CD4-positive, alpha-beta T cell (primary cell): ENCODE data around the gene FAN1. TPM values are rescaled to one million over a fixed set of nuclear protein-coding genes. Genes with fewer than 3 reads are reported as not detected.

Experiments
- ATAC-seq: fragments of 200-7000 bp; cut with Tn5 transposase; one replicate; pipeline ENCODE4 v1.10.0; 2022; ENCODE audit warnings: mild to moderate bottlenecking; ENCODE audit not compliant: poor library complexity
- CTCF ChIA-PET: fragments of 350-600 bp; sonication (Branson Sonifier 250); formaldehyde crosslinking; loops from one replicate; lab custom pipeline; 2021; ENCODE audit warnings: antibody characterized with exemption, inconsistent platforms; lab: Charles Lee
- POLR2A ChIA-PET: fragments of 350-600 bp; sonication (Branson Sonifier 250); formaldehyde crosslinking; loops from one replicate; lab custom pipeline; 2021; ENCODE audit warnings: antibody characterized with exemption, inconsistent platforms; lab: Charles Lee
- DNase-seq, 14 experiments: peaks; one replicate each; pipeline ENCODE4 v3.0.0-alpha.2; 2013 to 2020; ENCODE audit warnings: mixed read lengths in 2 of 14
- H3K27ac ChIP-seq, 2 donors: one replicate each; pipeline versions ENCODE4 v1.5.1 to v1.7.0; 2013; ENCODE audit warnings: low read length in 2 of 2, low read depth in 1 of 2, mild to moderate bottlenecking in 1 of 2
- H3K27me3 ChIP-seq, 2 experiments: 1 replicate in 1 of 2; 2 replicates in 1 of 2; pipeline versions ENCODE4 v1.6.1 to v1.7.0; 2013; ENCODE audit warnings: low read length in 2 of 2, control low read depth in 1 of 2, mild to moderate bottlenecking in 1 of 2, moderate library complexity in 1 of 2; ENCODE audit not compliant: insufficient read depth in 2 of 2, control insufficient read depth in 1 of 2
- H3K36me3 ChIP-seq: one replicate; pipeline ENCODE4 v1.6.1; 2013; ENCODE audit warnings: low read length, control low read depth; ENCODE audit not compliant: insufficient read depth
- H3K4me1 ChIP-seq: one replicate; pipeline ENCODE4 v1.6.1; 2013; ENCODE audit warnings: low read length, control low read depth; ENCODE audit not compliant: insufficient read depth
- H3K4me3 ChIP-seq: one replicate; pipeline ENCODE4 v1.5.1; 2013; ENCODE audit warnings: mild to moderate bottlenecking, low read length, moderate library complexity
- H3K9me3 ChIP-seq, 2 experiments: 1 replicate in 1 of 2; 2 replicates in 1 of 2; pipeline versions ENCODE4 v1.6.1 to v1.7.0; 2013; ENCODE audit warnings: low read length in 2 of 2, mild to moderate bottlenecking in 2 of 2, control low read depth in 1 of 2, moderate library complexity in 1 of 2; ENCODE audit not compliant: control insufficient read depth in 1 of 2, insufficient read depth in 1 of 2
- H3K27ac Mint-ChIP-seq: one replicate; pipeline ENCODE4 v1.8.0; 2020; ENCODE audit warnings: mixed read lengths
- H3K27me3 Mint-ChIP-seq: one replicate; pipeline ENCODE4 v1.8.0; 2021; ENCODE audit warnings: mixed read lengths
- H3K36me3 Mint-ChIP-seq: one replicate; pipeline ENCODE4 v1.8.0; 2021; ENCODE audit warnings: low read depth, mixed read lengths
- H3K4me1 Mint-ChIP-seq: one replicate; pipeline ENCODE4 v1.8.0; 2021; ENCODE audit warnings: low read depth, mixed read lengths
- H3K4me3 Mint-ChIP-seq: one replicate; pipeline ENCODE4 v1.8.0; 2020; ENCODE audit warnings: mild to moderate bottlenecking, mixed read lengths
- H3K9me3 Mint-ChIP-seq: one replicate; pipeline ENCODE4 v1.8.0; 2020; ENCODE audit warnings: mixed read lengths
- CTCF ChIP-seq: fragments of 200-600 bp; IDR thresholded peaks from one replicate; pipeline ENCODE4 v1.8.0; 2022; ENCODE audit warnings: antibody characterized with exemption, mild to moderate bottlenecking
- intact Hi-C, 2 experiments: fragments of 100-400 bp; cut with DNase I in 1 of 2; cut with micrococcal nuclease in 1 of 2; formaldehyde crosslinking; loops; one replicate each; pipeline versions ENCODE4 v1.15.1 to v1.9.0; 2023 to 2025; cut with DNase I, micrococcal nuclease
- total RNA-seq, 174 experiments: library from RNA in 2 of 174; stranded (reverse) in 2 of 174; gene quantifications; one replicate each; pipeline ENCODE4 v1.2.3 and lab custom pipeline; 2021 to 2026

Gene FAN1
- total RNA-seq, 2 experiments from 2014 or later = 15.3 to 15.9 TPM

GRCh38 chr15:30870681-30871080, 33.0 kb upstream of the FAN1 start:
- no peaks in the 10 kb centered on the region for H3K27me3 ChIP-seq
- POLR2A ChIA-PET = no interaction called here
- intact Hi-C loops = no loop called here
- DNase-seq = no peak
- Mint-ChIP-seq H3K36me3 (no peaks in the 10 kb centered on the region), H3K27me3 (no peaks in the 10 kb centered on the region), H3K4me1 (no peaks in the 10 kb centered on the region), H3K4me3 (no peak overlapping the region), H3K27ac (no peak overlapping the region), H3K9me3 (no peaks in the 10 kb centered on the region)
- no peak overlapping the region for H3K27ac ChIP-seq
- H3K9me3 ChIP-seq = no peaks in the 10 kb centered on the region
- H3K36me3 ChIP-seq = no peaks in the 10 kb centered on the region
- CTCF ChIA-PET = no interaction called here
- no peaks in the 10 kb centered on the region for H3K4me1 ChIP-seq
- no peak overlapping the region for H3K4me3 ChIP-seq
- ATAC-seq = no peak
- TF ChIP-seq CTCF = no peak

- H3K4me3 ChIP-seq = no peak overlapping the region
- no peak for ATAC-seq
- H3K27ac Mint-ChIP-seq = no peak overlapping the region
- H3K36me3 Mint-ChIP-seq = no peaks in the 10 kb centered on the region
- intact Hi-C loops = no loop called here
- no peaks in the 10 kb centered on the region for H3K36me3 ChIP-seq
- no peaks in the 10 kb centered on the region for H3K27me3 ChIP-seq
- no peaks in the 10 kb centered on the region for H3K9me3 ChIP-seq
- CTCF ChIA-PET = no interaction called here
- POLR2A ChIA-PET = no interaction called here
- no peak overlapping the region for H3K27ac ChIP-seq
- no peaks in the 10 kb centered on the region for H3K27me3 Mint-ChIP-seq
- H3K4me3 Mint-ChIP-seq = no peak overlapping the region
- H3K4me1 Mint-ChIP-seq = no peaks in the 10 kb centered on the region
- no peaks in the 10 kb centered on the region for H3K4me1 ChIP-seq
- H3K9me3 Mint-ChIP-seq = no peaks in the 10 kb centered on the region
- DNase-seq = no peak
- no peak for TF ChIP-seq CTCF
Observed at GRCh38 chr15:30872341-30872748, 31.4 kb upstream of the FAN1 start.

GRCh38 chr15:30877070-30877469, 26.6 kb upstream of the FAN1 start:
- no peak for ATAC-seq
- no peaks in the 10 kb centered on the region for H3K4me1 ChIP-seq
- H3K36me3 ChIP-seq = no peaks in the 10 kb centered on the region
- H3K27ac Mint-ChIP-seq = no peak overlapping the region
- no peaks in the 10 kb centered on the region for H3K27me3 Mint-ChIP-seq
- no peak overlapping the region for H3K4me3 ChIP-seq
- no peak overlapping the region for H3K4me3 Mint-ChIP-seq
- H3K4me1 Mint-ChIP-seq = no peaks in the 10 kb centered on the region
- intact Hi-C loops = no loop called here
- no peak for TF ChIP-seq CTCF
- POLR2A ChIA-PET = no interaction called here
- H3K36me3 Mint-ChIP-seq = no peaks in the 10 kb centered on the region
- no peaks in the 10 kb centered on the region for H3K9me3 ChIP-seq
- H3K27me3 ChIP-seq = peaks cover 0 to under 1% of the 10 kb centered on the region in 2 experiments
- H3K27ac ChIP-seq = no peak overlapping the region
- peaks cover 2% of the 10 kb centered on the region for H3K9me3 Mint-ChIP-seq
- DNase-seq = no peak
- CTCF ChIA-PET = no interaction called here
